Esophagus muscularis mucosa (tissue), 4 donors: ENCODE measurements around the gene L3MBTL4.

Experiments
- EP300 ChIP-seq: sonication (generic); formaldehyde crosslinking; IDR thresholded peaks from one replicate; pipeline ENCODE4 v1.6.1; 2017; ENCODE audit warnings: antibody characterized with exemption
- POLR2A ChIP-seq: fragments of 450-650 bp; IDR thresholded peaks from one replicate; pipeline ENCODE4 v1.6.1; 2017; ENCODE audit warnings: antibody characterized with exemption, moderate library complexity, mild to moderate bottlenecking, low read depth
- POLR2AphosphoS5 ChIP-seq, 2 donors: sonication (generic); formaldehyde crosslinking; IDR thresholded peaks; one replicate each; pipeline ENCODE4 v1.6.1; 2017; ENCODE audit warnings: antibody characterized with exemption in 2 of 2
- TF ChIP-seq, protein P1 (sequence below), 3 experiments: fragments of 200-600 bp in 2 of 3; fragments of 450-650 bp in 1 of 3; sonication (generic) in 2 of 3; IDR thresholded peaks; one replicate each; pipeline ENCODE4 v1.5.1; 2017 to 2019; ENCODE audit warnings: antibody characterized with exemption in 3 of 3, mild to moderate bottlenecking in 2 of 3, moderate library complexity in 1 of 3

- TF ChIP-seq, protein P1, sequence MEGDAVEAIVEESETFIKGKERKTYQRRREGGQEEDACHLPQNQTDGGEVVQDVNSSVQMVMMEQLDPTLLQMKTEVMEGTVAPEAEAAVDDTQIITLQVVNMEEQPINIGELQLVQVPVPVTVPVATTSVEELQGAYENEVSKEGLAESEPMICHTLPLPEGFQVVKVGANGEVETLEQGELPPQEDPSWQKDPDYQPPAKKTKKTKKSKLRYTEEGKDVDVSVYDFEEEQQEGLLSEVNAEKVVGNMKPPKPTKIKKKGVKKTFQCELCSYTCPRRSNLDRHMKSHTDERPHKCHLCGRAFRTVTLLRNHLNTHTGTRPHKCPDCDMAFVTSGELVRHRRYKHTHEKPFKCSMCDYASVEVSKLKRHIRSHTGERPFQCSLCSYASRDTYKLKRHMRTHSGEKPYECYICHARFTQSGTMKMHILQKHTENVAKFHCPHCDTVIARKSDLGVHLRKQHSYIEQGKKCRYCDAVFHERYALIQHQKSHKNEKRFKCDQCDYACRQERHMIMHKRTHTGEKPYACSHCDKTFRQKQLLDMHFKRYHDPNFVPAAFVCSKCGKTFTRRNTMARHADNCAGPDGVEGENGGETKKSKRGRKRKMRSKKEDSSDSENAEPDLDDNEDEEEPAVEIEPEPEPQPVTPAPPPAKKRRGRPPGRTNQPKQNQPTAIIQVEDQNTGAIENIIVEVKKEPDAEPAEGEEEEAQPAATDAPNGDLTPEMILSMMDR (IDR thresholded peaks at IDR 0.05): no peak
- no peak for TF ChIP-seq POLR2AphosphoS5 (IDR thresholded peaks at IDR 0.05)
- TF ChIP-seq POLR2A: no peak
- no peak for TF ChIP-seq EP300
Measured at GRCh38 chr18:5941890-5942289, 472.8 kb downstream of the L3MBTL4 start.
